ENCODE results near the gene CCDC33.

Gene CCDC33

GRCh38 chr15:74339371-74339770 lies 103.2 kb downstream of the CCDC33 start:
- DNase-seq (ENCODE audit: low read depth), result no peak
- no peak overlapping the region for H3K4me3 ChIP-seq (ENCODE audit: low read depth, low read length)
- TF ChIP-seq, protein P1, sequence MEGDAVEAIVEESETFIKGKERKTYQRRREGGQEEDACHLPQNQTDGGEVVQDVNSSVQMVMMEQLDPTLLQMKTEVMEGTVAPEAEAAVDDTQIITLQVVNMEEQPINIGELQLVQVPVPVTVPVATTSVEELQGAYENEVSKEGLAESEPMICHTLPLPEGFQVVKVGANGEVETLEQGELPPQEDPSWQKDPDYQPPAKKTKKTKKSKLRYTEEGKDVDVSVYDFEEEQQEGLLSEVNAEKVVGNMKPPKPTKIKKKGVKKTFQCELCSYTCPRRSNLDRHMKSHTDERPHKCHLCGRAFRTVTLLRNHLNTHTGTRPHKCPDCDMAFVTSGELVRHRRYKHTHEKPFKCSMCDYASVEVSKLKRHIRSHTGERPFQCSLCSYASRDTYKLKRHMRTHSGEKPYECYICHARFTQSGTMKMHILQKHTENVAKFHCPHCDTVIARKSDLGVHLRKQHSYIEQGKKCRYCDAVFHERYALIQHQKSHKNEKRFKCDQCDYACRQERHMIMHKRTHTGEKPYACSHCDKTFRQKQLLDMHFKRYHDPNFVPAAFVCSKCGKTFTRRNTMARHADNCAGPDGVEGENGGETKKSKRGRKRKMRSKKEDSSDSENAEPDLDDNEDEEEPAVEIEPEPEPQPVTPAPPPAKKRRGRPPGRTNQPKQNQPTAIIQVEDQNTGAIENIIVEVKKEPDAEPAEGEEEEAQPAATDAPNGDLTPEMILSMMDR (IDR thresholded peaks at IDR 0.05; ENCODE audit: insufficient read depth, low read depth, low read length, missing control alignments), result no peak

DNA sequence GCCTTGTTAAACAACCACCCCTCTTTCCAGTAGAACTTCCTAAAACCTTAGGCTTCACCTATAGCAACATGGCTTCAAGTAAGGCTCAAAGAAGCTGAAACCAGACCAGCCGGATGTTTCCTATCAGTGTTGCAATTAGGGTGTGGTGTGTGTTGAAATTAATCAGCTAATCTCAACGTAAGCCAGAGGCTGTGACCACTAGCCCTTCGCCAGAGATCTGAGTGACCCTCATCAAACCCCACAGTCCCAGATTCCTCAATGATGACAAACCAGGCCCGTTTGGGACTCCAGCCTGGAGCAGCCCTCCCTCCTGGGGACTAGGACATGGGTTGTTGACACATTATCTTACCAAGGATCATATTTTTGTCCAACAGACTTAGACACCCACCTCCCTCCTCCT lies 104.0 kb downstream of the CCDC33 start:
- TF ChIP-seq, protein P1 (IDR thresholded peaks at IDR 0.05; ENCODE audit: insufficient read depth, low read depth, low read length, missing control alignments), result no peak
- H3K4me3 ChIP-seq (ENCODE audit: low read depth, low read length), result no peak overlapping the region
- no peak for DNase-seq (ENCODE audit: low read depth)

DNA sequence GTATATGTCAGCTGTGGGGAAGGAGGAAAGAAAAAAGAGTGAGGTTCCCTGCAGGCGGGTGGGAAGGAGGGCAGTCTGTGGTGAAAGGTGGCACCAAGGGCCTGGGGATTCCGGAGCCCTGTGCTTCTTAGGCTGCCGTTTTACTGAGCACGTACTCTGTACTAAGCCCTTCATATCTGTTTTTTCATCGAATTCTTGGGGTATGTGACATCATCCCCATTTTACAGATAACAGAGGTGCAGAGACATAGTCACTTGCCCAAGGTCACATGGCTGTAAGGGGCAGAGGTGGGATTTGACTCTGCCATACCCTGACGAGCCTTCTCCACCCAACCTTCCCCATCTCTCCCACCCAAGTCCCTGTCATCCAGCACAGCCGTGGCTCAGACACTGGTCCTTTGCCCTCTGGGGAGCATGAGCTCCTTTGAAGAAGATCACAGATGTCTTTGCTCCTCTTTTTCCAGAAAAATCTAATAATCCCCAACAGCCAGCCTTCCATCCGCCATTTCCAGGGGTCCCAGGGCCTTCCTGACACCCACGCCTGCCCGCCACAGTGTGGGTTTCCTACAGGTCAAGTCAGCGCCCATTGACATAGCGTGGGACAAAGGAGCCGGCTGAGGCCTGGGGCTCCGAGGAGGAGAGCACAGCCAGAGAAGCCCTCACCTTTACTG lies 107.1 kb downstream of the CCDC33 start:
- H3K4me3 ChIP-seq (ENCODE audit: low read depth, low read length), result no peak overlapping the region
- TF ChIP-seq, protein P1 (IDR thresholded peaks at IDR 0.05; ENCODE audit: insufficient read depth, low read depth, low read length, missing control alignments), result no peak
- DNase-seq (ENCODE audit: low read depth), result no peak

DNA sequence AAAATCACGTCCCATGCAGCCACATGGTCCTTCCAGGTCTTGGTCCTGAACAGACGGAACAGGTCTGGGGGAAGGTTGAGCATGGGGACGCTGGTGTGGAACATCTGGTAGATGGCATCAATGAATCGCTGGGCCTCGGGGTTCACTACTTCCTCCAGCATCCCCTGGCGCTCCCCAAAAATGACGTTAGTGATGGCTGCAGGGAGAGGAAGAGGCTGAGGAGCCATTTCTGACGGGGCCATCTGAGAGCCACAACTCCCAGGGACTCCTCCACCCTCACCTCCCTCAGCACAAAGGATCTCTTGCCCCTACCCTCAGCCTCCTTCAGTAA lies 107.6 kb downstream of the CCDC33 start:
- TF ChIP-seq, protein P1 (IDR thresholded peaks at IDR 0.05; ENCODE audit: insufficient read depth, low read depth, low read length, missing control alignments), result no peak
- DNase-seq (ENCODE audit: low read depth), result no peak
- H3K4me3 ChIP-seq (ENCODE audit: low read depth, low read length), result no peak overlapping the region

- H3K4me3 ChIP-seq (ENCODE audit: low read depth, low read length), result no peak overlapping the region
- TF ChIP-seq, protein P1 (IDR thresholded peaks at IDR 0.05; ENCODE audit: insufficient read depth, low read depth, low read length, missing control alignments), result no peak
- no peak for DNase-seq (ENCODE audit: low read depth)
Measured at GRCh38 chr15:74345051-74345450, 108.9 kb downstream of the CCDC33 start.

DNA sequence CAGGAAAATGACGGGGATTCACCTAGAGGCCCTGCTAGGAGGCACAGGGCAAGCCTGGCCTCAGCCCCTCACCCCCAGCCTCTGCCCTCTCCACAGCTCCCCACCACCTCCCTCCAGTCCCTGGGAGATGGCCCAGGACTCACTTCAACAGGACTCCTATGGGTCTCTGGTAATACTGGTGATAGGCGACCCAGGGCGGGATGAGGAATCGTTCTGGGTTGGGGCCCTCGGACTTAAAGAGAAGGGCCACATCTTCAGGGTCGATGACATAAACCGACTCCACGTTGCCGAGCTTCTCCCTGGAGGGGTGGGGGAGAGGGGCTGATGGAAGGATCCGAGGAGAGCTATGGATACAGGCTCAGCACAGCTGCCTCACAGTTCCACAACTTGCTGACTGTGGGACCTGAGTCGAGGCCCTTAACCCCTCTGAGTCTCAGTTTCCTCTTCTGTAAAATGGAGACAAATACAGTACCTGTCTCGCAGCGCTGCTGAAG lies 111.7 kb downstream of the CCDC33 start:
- TF ChIP-seq, protein P1 (IDR thresholded peaks at IDR 0.05; ENCODE audit: insufficient read depth, low read depth, low read length, missing control alignments), result no peak
- no peak for DNase-seq (ENCODE audit: low read depth)
- no peak overlapping the region for H3K4me3 ChIP-seq (ENCODE audit: low read depth, low read length)

DNA sequence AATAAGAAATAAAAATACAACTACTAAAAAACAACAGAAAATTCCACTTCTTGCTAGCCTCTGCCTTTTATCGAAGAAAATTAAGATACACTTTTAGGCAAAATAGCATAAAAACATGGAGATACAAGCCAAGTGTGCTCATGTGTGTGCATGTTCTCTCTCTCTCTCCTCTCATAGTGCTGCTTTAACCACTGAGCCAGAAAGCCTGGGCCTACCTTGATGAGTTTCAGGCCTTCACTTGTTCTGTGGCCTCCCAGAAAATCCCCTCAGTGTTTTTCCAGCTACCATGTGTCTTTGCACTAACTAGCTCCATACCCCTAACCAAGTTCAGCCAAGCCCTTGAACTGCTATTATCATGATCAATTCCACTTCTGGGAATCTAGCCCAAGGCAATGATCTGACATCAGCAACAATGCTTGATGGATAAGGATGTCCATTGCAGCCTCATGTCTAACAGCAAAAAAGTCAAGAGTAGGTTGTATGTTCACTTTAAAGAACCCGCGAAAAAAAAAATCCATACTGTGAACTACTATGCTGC lies 113.2 kb downstream of the CCDC33 start:
- TF ChIP-seq, protein P1 (IDR thresholded peaks at IDR 0.05; ENCODE audit: insufficient read depth, low read depth, low read length, missing control alignments), result no peak
- H3K4me3 ChIP-seq (ENCODE audit: low read depth, low read length), result no peak overlapping the region
- peak; percentile 11 for DNase-seq (ENCODE audit: low read depth)
